ENCODE data around the gene CLSTN2.

CLSTN2 gene

GRCh38 chr3:140505876-140506275 lies 570.9 kb downstream of the CLSTN2 start:
- no peak overlapping the region for H3K27ac ChIP-seq (ENCODE audit: extremely low read depth, low read depth, low read length)
- H3K9me3 ChIP-seq (ENCODE audit: control insufficient read depth, insufficient read depth, low read depth, low read length) = no peaks in the 10 kb centered on the region
- no peak overlapping the region for H3K4me3 ChIP-seq (ENCODE audit: low read depth, low read length)
- no peaks in the 10 kb centered on the region for H3K36me3 ChIP-seq (ENCODE audit: control insufficient read depth in 2 of 2, insufficient read depth in 1 of 2, low read length in 2 of 2)
- CTCF ChIA-PET = no interaction called here
- no peaks in the 10 kb centered on the region for H3K4me1 ChIP-seq (ENCODE audit: control insufficient read depth, insufficient read depth, low read length)
- POLR2A ChIA-PET = no interaction called here
- no peak for TF ChIP-seq ZBTB21 (tag by site-specific recombination; IDR thresholded peaks at IDR 0.05)
- TF ChIP-seq ZNF416 (tag by site-specific recombination; IDR thresholded peaks at IDR 0.05) = no peak
- TF ChIP-seq ZNF837 (tag by site-specific recombination; IDR thresholded peaks at IDR 0.05) = no peak
- no peak for TF ChIP-seq ZBTB10 (tag by site-specific recombination; IDR thresholded peaks at IDR 0.05)
- TF ChIP-seq ZNF10 (tag by site-specific recombination; IDR thresholded peaks at IDR 0.05) = no peak
- no peak for TF ChIP-seq ZNF560 (tag by site-specific recombination; IDR thresholded peaks at IDR 0.05; ENCODE audit: borderline replicate concordance)
- no peak for TF ChIP-seq ZNF843 (tag by site-specific recombination; IDR thresholded peaks at IDR 0.05)
- no peak for TF ChIP-seq ZBTB26 (tag by site-specific recombination; optimal IDR thresholded peaks at IDR 0.05)
- no peak for TF ChIP-seq ZNF211 (tag by site-specific recombination; IDR thresholded peaks at IDR 0.05; ENCODE audit: low read depth)
- TF ChIP-seq ZBTB49 (tag by site-specific recombination; IDR thresholded peaks at IDR 0.05; ENCODE audit: low read depth) = no peak
- no peak for TF ChIP-seq ZNF202 (tag by site-specific recombination; IDR thresholded peaks at IDR 0.05; ENCODE audit: borderline replicate concordance)
- TF ChIP-seq ZNF792 (tag by site-specific recombination; IDR thresholded peaks at IDR 0.05) = no peak

GRCh38 chr3:140508550-140508949 lies 573.6 kb downstream of the CLSTN2 start:
- TF ChIP-seq ZNF843 (tag by site-specific recombination; IDR thresholded peaks at IDR 0.05) (no peak), ZNF555 (tag by site-specific recombination; conservative IDR thresholded peaks at IDR 0.05) (no peak), ZNF211 (tag by site-specific recombination; IDR thresholded peaks at IDR 0.05; ENCODE audit: low read depth) (no peak), ZNF473 (tag by site-specific recombination; IDR thresholded peaks at IDR 0.05) (no peak), ZNF571 (tag by site-specific recombination; IDR thresholded peaks at IDR 0.05) (no peak)
- no peak overlapping the region for H3K4me3 ChIP-seq (ENCODE audit: low read depth, low read length)
- CTCF ChIA-PET = interaction anchor here (0.9 kb wide), 1 partner anchor 55 kb away, joined by 3 read pairs; no protein-coding TSS in a partner anchor
- POLR2A ChIA-PET = no interaction called here
- H3K27ac ChIP-seq (ENCODE audit: extremely low read depth, low read depth, low read length) = no peak overlapping the region
- H3K36me3 ChIP-seq (ENCODE audit: control insufficient read depth in 2 of 2, insufficient read depth in 1 of 2, low read length in 2 of 2) = no peaks in the 10 kb centered on the region
- no peaks in the 10 kb centered on the region for H3K9me3 ChIP-seq (ENCODE audit: control insufficient read depth, insufficient read depth, low read depth, low read length)
- H3K4me1 ChIP-seq (ENCODE audit: control insufficient read depth, insufficient read depth, low read length) = no peaks in the 10 kb centered on the region

- Histone ChIP-seq H3K4me1 (ENCODE audit: control insufficient read depth, insufficient read depth, low read length) (no peaks in the 10 kb centered on the region), H3K9me3 (ENCODE audit: control insufficient read depth, insufficient read depth, low read depth, low read length) (no peaks in the 10 kb centered on the region), H3K4me3 (ENCODE audit: low read depth, low read length) (no peak overlapping the region), H3K27ac (ENCODE audit: extremely low read depth, low read depth, low read length) (no peak overlapping the region), H3K36me3 (ENCODE audit: control insufficient read depth in 2 of 2, insufficient read depth in 1 of 2, low read length in 2 of 2) (no peaks in the 10 kb centered on the region)
- ChIA-PET CTCF (interaction anchor here (0.6 to 0.8 kb wide), 2 partner anchors 574 to 1207 kb away, joined by 3 to 5 read pairs; no protein-coding TSS in a partner anchor), POLR2A (no interaction called here)
- TF ChIP-seq ZBTB8A (tag by site-specific recombination; IDR thresholded peaks at IDR 0.05) = no peak
- no peak for TF ChIP-seq ATF2 (tag by site-specific recombination; IDR thresholded peaks at IDR 0.05; ENCODE audit: low read depth)
- no peak for TF ChIP-seq ZBTB20 (tag by site-specific recombination; IDR thresholded peaks at IDR 0.05)
- TF ChIP-seq ZNF610 (tag by site-specific recombination; IDR thresholded peaks at IDR 0.05; ENCODE audit: borderline replicate concordance) = no peak
- no peak for TF ChIP-seq WT1 (tag by site-specific recombination; IDR thresholded peaks at IDR 0.05)
- no peak for TF ChIP-seq ZBTB6 (tag by site-specific recombination; IDR thresholded peaks at IDR 0.05)
- no peak for TF ChIP-seq ZNF121 (tag by site-specific recombination; IDR thresholded peaks at IDR 0.05)
- no peak for TF ChIP-seq ZNF654 (tag by site-specific recombination; IDR thresholded peaks at IDR 0.05; ENCODE audit: low read depth)
- TF ChIP-seq ZNF843 (tag by site-specific recombination; IDR thresholded peaks at IDR 0.05) = no peak
- TF ChIP-seq ZNF768 (tag by site-specific recombination; IDR thresholded peaks at IDR 0.05) = no peak
- no peak for TF ChIP-seq ZNF202 (tag by site-specific recombination; IDR thresholded peaks at IDR 0.05; ENCODE audit: borderline replicate concordance)
Observed at GRCh38 chr3:140509534-140509933, 574.5 kb downstream of the CLSTN2 start.

Measured in HEK293 (cell line).